Natural killer cell (primary cell): ENCODE data around the gene TXNDC11. TPM values are rescaled to one million over a fixed set of nuclear protein-coding genes. Genes with fewer than 3 reads are reported as not detected.

Experiments
- ATAC-seq, 3 donors: fragments of 150-1000 bp in 2 of 3; fragments of 200-7000 bp in 1 of 3; cut with Tn5 transposase; 1 replicate in 1 of 3; 2 replicates in 2 of 3; pipeline ENCODE4 v1.10.0; 2021; ENCODE audit warnings: mild to moderate bottlenecking in 2 of 3, moderate library complexity in 2 of 3
- DNase-seq, 2 donors: peaks; one replicate each; pipeline versions ENCODE4 v3.0.0 to v3.0.0-alpha.2; 2013 to 2021; ENCODE audit warnings: mixed read lengths in 1 of 2
- H3K27ac ChIP-seq: one replicate; pipeline ENCODE4 v1.5.1; 2013; ENCODE audit warnings: mild to moderate bottlenecking, low read length
- H3K27me3 ChIP-seq: one replicate; pipeline ENCODE4 v1.6.1; 2013; ENCODE audit warnings: low read length; ENCODE audit not compliant: control insufficient read depth, insufficient read depth
- H3K36me3 ChIP-seq: one replicate; pipeline ENCODE4 v1.6.1; 2013; ENCODE audit warnings: low read length; ENCODE audit not compliant: control insufficient read depth, insufficient read depth
- H3K4me1 ChIP-seq: one replicate; pipeline ENCODE4 v1.6.1; 2013; ENCODE audit warnings: low read length; ENCODE audit not compliant: control insufficient read depth, insufficient read depth
- H3K4me3 ChIP-seq: one replicate; pipeline ENCODE4 v1.5.1; 2013; ENCODE audit warnings: low read length
- H3K9me3 ChIP-seq: one replicate; pipeline ENCODE4 v1.6.1; 2013; ENCODE audit warnings: low read length; ENCODE audit not compliant: control insufficient read depth, insufficient read depth
- H3K27ac Mint-ChIP-seq, 2 donors: one replicate each; pipeline ENCODE4 v1.8.0; 2022; ENCODE audit warnings: mild to moderate bottlenecking in 2 of 2, mixed read lengths in 2 of 2, moderate library complexity in 1 of 2
- H3K27me3 Mint-ChIP-seq, 2 donors: one replicate each; pipeline ENCODE4 v1.8.0; 2022; ENCODE audit warnings: low read depth in 2 of 2, mixed read lengths in 2 of 2
- H3K36me3 Mint-ChIP-seq: one replicate; pipeline ENCODE4 v1.8.0; 2022; ENCODE audit warnings: mixed read lengths
- H3K4me1 Mint-ChIP-seq, 2 donors: one replicate each; pipeline ENCODE4 v1.8.0; 2022; ENCODE audit warnings: mixed read lengths in 2 of 2
- H3K4me3 Mint-ChIP-seq: one replicate; pipeline ENCODE4 v1.8.0; 2022; ENCODE audit warnings: mild to moderate bottlenecking, moderate library complexity, mixed read lengths
- H3K9me3 Mint-ChIP-seq, 2 donors: one replicate each; pipeline ENCODE4 v1.8.0; 2022; ENCODE audit warnings: mixed read lengths in 2 of 2
- WGBS: methylation state at CpG from one replicate; pipeline ENCODE4 v1.1.7; 2013; ENCODE audit warnings: missing lambda C conversion rate; ENCODE audit not compliant: insufficient coverage; 5-methylcytosine and 5-hydroxymethylcytosine counted together
- intact Hi-C: fragments of 100-400 bp; cut with micrococcal nuclease; formaldehyde crosslinking; loops from one replicate; pipeline ENCODE4 v1.14.2; 2022
- total RNA-seq, 4 donors: library from RNA; stranded (reverse); fragments of 120-200 nt in 1 of 4; gene quantifications; one replicate each; pipeline versions ENCODE4 v1.2.3 to v1.2.4, GENCODE V29; 2013 to 2022
- TF ChIP-seq, protein P1 (sequence below): fragments of 200-600 bp; IDR thresholded peaks from one replicate; pipeline ENCODE4 v1.8.0; 2022; ENCODE audit warnings: antibody characterized with exemption

Gene TXNDC11
- total RNA-seq, 3 donors from 2014 or later (not counting 1 experiment from before 2014, with no cell fraction given), result 63.4 to 99.2 (median 68.9) TPM

DNA sequence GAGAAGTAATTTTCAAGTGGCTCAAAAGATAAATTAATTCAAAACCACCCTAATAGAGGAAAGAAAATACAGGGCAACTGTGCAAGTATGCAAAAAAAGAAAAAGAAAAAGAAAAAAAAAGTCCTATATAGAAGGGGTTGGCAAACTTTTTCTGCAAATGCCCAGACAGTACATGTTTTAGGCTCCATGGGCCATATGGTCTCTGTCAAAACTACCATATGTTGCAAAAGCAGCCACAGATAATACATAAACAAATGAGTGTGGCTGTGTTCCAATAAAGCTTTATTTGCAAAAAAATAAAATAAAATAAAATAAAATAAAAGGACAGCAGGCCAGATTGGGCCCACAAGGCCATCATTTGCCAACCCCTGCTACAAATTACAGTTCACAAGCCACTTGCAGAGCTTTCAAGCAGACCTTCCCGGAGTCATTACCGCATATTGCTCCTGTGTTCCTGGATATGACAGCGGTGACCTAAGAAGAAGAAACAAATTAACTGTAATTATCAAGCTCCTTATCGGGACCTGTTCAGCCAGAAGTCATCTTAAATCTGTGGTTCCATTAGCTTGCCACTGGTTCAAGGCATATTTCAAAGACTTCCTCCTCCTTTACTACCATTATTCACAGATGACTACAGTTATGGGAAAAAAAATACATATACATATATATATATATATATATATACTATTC lies 38.5 kb upstream of the TXNDC11 start:
- TF ChIP-seq, protein P1, sequence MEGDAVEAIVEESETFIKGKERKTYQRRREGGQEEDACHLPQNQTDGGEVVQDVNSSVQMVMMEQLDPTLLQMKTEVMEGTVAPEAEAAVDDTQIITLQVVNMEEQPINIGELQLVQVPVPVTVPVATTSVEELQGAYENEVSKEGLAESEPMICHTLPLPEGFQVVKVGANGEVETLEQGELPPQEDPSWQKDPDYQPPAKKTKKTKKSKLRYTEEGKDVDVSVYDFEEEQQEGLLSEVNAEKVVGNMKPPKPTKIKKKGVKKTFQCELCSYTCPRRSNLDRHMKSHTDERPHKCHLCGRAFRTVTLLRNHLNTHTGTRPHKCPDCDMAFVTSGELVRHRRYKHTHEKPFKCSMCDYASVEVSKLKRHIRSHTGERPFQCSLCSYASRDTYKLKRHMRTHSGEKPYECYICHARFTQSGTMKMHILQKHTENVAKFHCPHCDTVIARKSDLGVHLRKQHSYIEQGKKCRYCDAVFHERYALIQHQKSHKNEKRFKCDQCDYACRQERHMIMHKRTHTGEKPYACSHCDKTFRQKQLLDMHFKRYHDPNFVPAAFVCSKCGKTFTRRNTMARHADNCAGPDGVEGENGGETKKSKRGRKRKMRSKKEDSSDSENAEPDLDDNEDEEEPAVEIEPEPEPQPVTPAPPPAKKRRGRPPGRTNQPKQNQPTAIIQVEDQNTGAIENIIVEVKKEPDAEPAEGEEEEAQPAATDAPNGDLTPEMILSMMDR, result no peak
- peak overlapping the region; percentile 99 to 100 for H3K27ac Mint-ChIP-seq
- Histone ChIP-seq H3K36me3 (peaks cover 17% of the 10 kb centered on the region), H3K27me3 (no peaks in the 10 kb centered on the region), H3K27ac (peak overlapping the region; percentile 16), H3K4me1 (peaks cover 29% of the 10 kb centered on the region), H3K9me3 (no peaks in the 10 kb centered on the region), H3K4me3 (no peak overlapping the region)
- peaks cover 27 to 30% of the 10 kb centered on the region in 2 donors for H3K4me1 Mint-ChIP-seq
- no peaks in the 10 kb centered on the region for H3K27me3 Mint-ChIP-seq
- H3K9me3 Mint-ChIP-seq, result no peaks in the 10 kb centered on the region
- no peak overlapping the region for H3K4me3 Mint-ChIP-seq
- 90% methylated on average over 4 of the region's 4 CpGs for WGBS
- DNase-seq (no peak), ATAC-seq (no peak)
- no peaks in the 10 kb centered on the region for H3K36me3 Mint-ChIP-seq
- intact Hi-C loops, result loop anchor here (10.0 kb wide), 1 partner anchor 134 kb away; the partner anchor contains the start of gene GSPT1

DNA sequence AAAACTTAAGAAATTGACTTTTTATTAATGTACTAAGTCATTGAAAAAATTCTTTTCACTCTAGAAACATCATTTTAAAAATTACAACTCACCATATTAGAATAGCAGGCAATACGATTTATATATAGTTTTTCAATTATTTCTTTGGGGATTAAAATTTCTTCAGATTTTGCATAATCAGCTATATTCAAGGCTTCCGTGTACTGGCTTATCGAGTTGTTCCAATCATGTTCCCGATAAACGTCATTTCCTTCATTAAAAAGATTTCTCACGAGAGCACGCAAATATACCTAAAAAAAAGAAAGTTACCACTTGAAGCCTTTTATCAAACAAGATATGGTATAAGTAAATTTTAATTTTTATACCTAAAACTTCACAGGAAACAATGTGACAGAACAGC lies 36.4 kb upstream of the TXNDC11 start:
- Histone ChIP-seq H3K27ac (no peak overlapping the region), H3K4me1 (peaks cover 21% of the 10 kb centered on the region), H3K4me3 (no peak overlapping the region), H3K9me3 (no peaks in the 10 kb centered on the region), H3K36me3 (peaks cover 30% of the 10 kb centered on the region), H3K27me3 (no peaks in the 10 kb centered on the region)
- H3K4me1 Mint-ChIP-seq, result peaks cover 22 to 23% of the 10 kb centered on the region in 2 donors
- TF ChIP-seq, protein P1, result no peak
- 94% methylated on average over 4 of the region's 7 CpGs for WGBS
- ATAC-seq, result no peak
- no peak overlapping the region for H3K4me3 Mint-ChIP-seq
- intact Hi-C loops, result no loop called here
- no peaks in the 10 kb centered on the region for H3K27me3 Mint-ChIP-seq
- H3K36me3 Mint-ChIP-seq, result no peaks in the 10 kb centered on the region
- H3K9me3 Mint-ChIP-seq, result no peaks in the 10 kb centered on the region
- DNase-seq, result no peak
- no peak overlapping the region for H3K27ac Mint-ChIP-seq

DNA sequence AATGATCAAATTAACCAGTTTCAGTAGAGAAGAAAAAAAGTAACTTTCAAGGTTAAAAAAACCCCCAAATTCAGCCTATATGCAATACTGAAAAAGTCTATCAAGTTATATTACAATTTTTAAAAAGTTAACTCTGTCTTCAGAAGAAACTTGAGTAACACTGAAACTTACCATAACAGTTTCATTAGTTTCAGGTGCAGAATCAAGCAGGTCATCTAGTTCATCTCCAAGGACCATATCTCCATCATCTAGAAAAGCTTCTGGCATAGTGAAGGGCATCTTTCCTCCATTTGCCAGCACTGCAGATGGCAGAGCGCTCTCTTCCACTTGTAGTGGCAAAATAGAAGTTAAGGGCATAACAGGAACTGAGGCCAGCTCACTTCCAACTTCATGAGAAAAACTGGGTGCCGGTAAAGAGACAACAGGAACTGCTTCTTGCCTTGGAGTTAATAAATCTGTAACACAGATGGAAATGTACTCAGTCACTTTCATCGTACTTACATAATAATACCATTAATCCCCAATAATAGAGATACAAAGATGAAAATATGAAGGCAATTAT lies 31.5 kb upstream of the TXNDC11 start:
- H3K4me1 ChIP-seq, result peaks cover 2% of the 10 kb centered on the region
- peaks cover 10% of the 10 kb centered on the region for H3K36me3 Mint-ChIP-seq
- TF ChIP-seq, protein P1, result no peak
- ATAC-seq (no peak), DNase-seq (no peak)
- WGBS, result 94% methylated on average over 2 of the region's 3 CpGs
- peaks cover 58% of the 10 kb centered on the region for H3K36me3 ChIP-seq
- no peaks in the 10 kb centered on the region for H3K4me1 Mint-ChIP-seq
- intact Hi-C loops, result no loop called here
- no peaks in the 10 kb centered on the region for H3K27me3 Mint-ChIP-seq
- H3K27ac ChIP-seq, result no peak overlapping the region
- no peak overlapping the region for H3K4me3 ChIP-seq
- H3K27me3 ChIP-seq, result no peaks in the 10 kb centered on the region
- no peaks in the 10 kb centered on the region for H3K9me3 ChIP-seq
- no peak overlapping the region for H3K4me3 Mint-ChIP-seq
- H3K27ac Mint-ChIP-seq, result peak overlapping the region in 1 of 2 donors; percentile 46
- no peaks in the 10 kb centered on the region for H3K9me3 Mint-ChIP-seq
